MM.1S (cell line): Measurements from ENCODE around the gene DGKA.

ENCODE experiments used
- DNase-seq: peaks from one replicate; pipeline ENCODE4 v3.0.0-alpha.2; 2015
- H2AFZ ChIP-seq: fragments of 300-600 bp; sonication (generic); 2 replicates; pipeline ENCODE4 v1.6.0; 2016; ENCODE audit warnings: antibody characterized with exemption, low read length
- H3F3A ChIP-seq: fragments of 300-600 bp; sonication (generic); 2 replicates; pipeline ENCODE4 v1.6.1; 2016; ENCODE audit warnings: mild to moderate bottlenecking, antibody characterized with exemption, low read length, moderate library complexity, mixed read lengths; ENCODE audit not compliant: insufficient read depth
- H3K27ac ChIP-seq: fragments of 300-600 bp; sonication (generic); 2 replicates; pipeline ENCODE4 v1.5.1; 2016; ENCODE audit warnings: mild to moderate bottlenecking, low read length
- H3K27me3 ChIP-seq: fragments of 300-600 bp; sonication (generic); replicated peaks from 2 replicates; pipeline ENCODE4 v1.6.0; 2016; ENCODE audit warnings: low read length; ENCODE audit not compliant: insufficient read depth
- H3K36me3 ChIP-seq: fragments of 300-600 bp; sonication (generic); replicated peaks from 2 replicates; pipeline ENCODE4 v1.6.1; 2016; ENCODE audit warnings: mild to moderate bottlenecking, low read length, mixed read lengths; ENCODE audit not compliant: insufficient read depth
- H3K4me1 ChIP-seq: fragments of 300-600 bp; sonication (generic); 2 replicates; pipeline ENCODE4 v1.6.1; 2016; ENCODE audit warnings: low read length, mixed read lengths
- H3K4me2 ChIP-seq: fragments of 300-600 bp; sonication (generic); 2 replicates; pipeline ENCODE4 v1.6.0; 2016; ENCODE audit warnings: low read depth, low read length
- H3K4me3 ChIP-seq: fragments of 300-600 bp; sonication (generic); 2 replicates; pipeline ENCODE4 v1.5.1; 2016; ENCODE audit warnings: low read length, mixed read lengths
- H3K79me2 ChIP-seq: fragments of 300-600 bp; sonication (generic); 2 replicates; pipeline ENCODE4 v1.6.1; 2016; ENCODE audit warnings: mixed run types, low read length, mixed read lengths
- H3K9ac ChIP-seq: fragments of 300-600 bp; sonication (generic); 2 replicates; pipeline ENCODE4 v1.6.1; 2016; ENCODE audit warnings: low read length, mixed read lengths
- H3K9me2 ChIP-seq: fragments of 300-600 bp; sonication (generic); replicated peaks from 2 replicates; pipeline ENCODE4 v1.6.1; 2016; ENCODE audit warnings: mild to moderate bottlenecking, low read length, mixed read lengths; ENCODE audit not compliant: insufficient read depth
- H3K9me3 ChIP-seq: fragments of 300-600 bp; sonication (generic); replicated peaks from 2 replicates; pipeline ENCODE4 v1.6.1; 2016; ENCODE audit warnings: mild to moderate bottlenecking, low read length, mixed read lengths; ENCODE audit not compliant: insufficient read depth
- H4K20me1 ChIP-seq: fragments of 300-600 bp; sonication (generic); 2 replicates; pipeline ENCODE4 v1.6.1; 2016; ENCODE audit warnings: mild to moderate bottlenecking, low read length, moderate library complexity, mixed read lengths; ENCODE audit not compliant: insufficient read depth
- EZH2 ChIP-seq: fragments of 300-600 bp; sonication (generic); optimal IDR thresholded peaks from 2 replicates; pipeline ENCODE3; 2017; ENCODE audit warnings: low read depth, mild to moderate bottlenecking, antibody characterized with exemption, low read length, mixed read lengths
- EZH2phosphoT487 ChIP-seq: fragments of 300-600 bp; sonication (generic); IDR thresholded peaks from 2 replicates; pipeline ENCODE4 v1.6.1; 2018; ENCODE audit warnings: antibody characterized with exemption, low read length
- TF ChIP-seq, protein P1 (sequence below): fragments of 300-600 bp; sonication (generic); IDR thresholded peaks from 2 replicates; pipeline ENCODE4 v1.5.1; 2016; ENCODE audit warnings: antibody characterized with exemption, low read length, mixed read lengths

The DGKA gene

DNA sequence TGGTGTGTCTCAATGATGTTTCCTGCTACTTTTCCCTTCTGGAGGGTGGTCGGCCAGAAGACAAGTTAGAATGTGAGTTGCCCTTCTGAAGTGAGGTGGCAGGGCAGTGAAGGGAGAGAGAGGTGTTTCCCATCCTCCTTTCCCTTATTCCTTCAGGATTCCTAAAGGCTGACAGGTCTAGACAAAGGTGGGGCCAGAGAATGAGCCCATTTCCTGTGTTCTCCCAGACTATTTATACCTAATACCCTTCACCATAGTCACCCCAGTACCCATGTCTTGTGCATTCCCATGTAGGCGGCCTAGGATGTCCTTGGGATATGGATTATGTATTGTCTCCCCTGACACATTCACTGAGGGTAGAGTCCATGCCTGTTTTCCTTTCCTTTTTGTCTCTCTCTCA is 7.0 kb downstream of the DGKA start:
- Histone ChIP-seq H3K79me2 (no peaks in the 10 kb centered on the region), H3K4me2 (no peak overlapping the region), H3K4me3 (no peak overlapping the region), H3K36me3 (no peaks in the 10 kb centered on the region), H3K27me3 (0 out of 2 replicates have a peak, but pooled peaks cover 1% of the 10 kb centered on the region), H3F3A (no peaks in the 10 kb centered on the region), H3K9me2 (no peaks in the 10 kb centered on the region), H3K9me3 (no peaks in the 10 kb centered on the region), H3K9ac (no peak overlapping the region), H4K20me1 (no peaks in the 10 kb centered on the region), H3K27ac (no peak overlapping the region), H3K4me1 (peaks cover 3% of the 10 kb centered on the region; the same call in 1 of the 2 replicates), H2AFZ (no peak overlapping the region)
- no peak for DNase-seq
- TF ChIP-seq EZH2 (no peak), EZH2phosphoT487 (no peak)
- TF ChIP-seq, protein P1, sequence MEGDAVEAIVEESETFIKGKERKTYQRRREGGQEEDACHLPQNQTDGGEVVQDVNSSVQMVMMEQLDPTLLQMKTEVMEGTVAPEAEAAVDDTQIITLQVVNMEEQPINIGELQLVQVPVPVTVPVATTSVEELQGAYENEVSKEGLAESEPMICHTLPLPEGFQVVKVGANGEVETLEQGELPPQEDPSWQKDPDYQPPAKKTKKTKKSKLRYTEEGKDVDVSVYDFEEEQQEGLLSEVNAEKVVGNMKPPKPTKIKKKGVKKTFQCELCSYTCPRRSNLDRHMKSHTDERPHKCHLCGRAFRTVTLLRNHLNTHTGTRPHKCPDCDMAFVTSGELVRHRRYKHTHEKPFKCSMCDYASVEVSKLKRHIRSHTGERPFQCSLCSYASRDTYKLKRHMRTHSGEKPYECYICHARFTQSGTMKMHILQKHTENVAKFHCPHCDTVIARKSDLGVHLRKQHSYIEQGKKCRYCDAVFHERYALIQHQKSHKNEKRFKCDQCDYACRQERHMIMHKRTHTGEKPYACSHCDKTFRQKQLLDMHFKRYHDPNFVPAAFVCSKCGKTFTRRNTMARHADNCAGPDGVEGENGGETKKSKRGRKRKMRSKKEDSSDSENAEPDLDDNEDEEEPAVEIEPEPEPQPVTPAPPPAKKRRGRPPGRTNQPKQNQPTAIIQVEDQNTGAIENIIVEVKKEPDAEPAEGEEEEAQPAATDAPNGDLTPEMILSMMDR, result no peak

DNA sequence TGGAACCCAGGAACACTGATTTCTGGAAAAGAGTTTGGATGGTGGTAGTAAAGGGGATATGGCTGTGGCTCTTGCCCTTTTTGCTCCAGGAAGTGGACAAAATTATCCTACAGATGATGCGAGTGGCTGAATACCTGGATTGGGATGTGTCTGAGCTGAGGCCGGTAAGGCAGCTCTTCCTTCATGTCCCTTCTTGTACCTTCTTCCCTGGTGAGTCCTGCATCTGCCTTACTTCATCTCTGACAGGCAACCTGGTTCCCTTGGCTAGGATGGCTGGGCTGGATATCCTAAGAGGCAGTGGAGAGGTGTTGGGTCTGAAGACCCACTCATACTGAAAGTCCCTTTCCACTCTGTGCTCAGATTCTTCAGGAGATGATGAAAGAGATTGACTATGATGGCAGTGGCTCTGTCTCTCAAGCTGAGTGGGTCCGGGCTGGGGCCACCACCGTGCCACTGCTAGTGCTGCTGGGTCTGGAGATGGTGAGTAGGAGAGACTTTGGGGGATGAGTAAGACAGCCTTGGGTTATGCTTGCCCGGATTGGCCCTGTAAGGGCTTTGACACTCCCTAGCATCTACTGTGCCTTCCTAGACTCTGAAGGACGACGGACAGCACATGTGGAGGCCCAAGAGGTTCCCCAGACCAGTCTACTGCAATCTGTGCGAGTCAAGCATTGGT is 8.0 kb downstream of the DGKA start:
- Histone ChIP-seq H3K79me2 (no peaks in the 10 kb centered on the region), H3K27me3 (no peaks in the 10 kb centered on the region), H2AFZ (no peak overlapping the region), H3K9me2 (no peaks in the 10 kb centered on the region), H3K4me3 (no peak overlapping the region), H3K9me3 (no peaks in the 10 kb centered on the region), H3K27ac (no peak overlapping the region), H3K4me1 (peaks cover 3% of the 10 kb centered on the region; the same call in 1 of the 2 replicates), H3K36me3 (no peaks in the 10 kb centered on the region), H3F3A (no peaks in the 10 kb centered on the region), H3K9ac (no peak overlapping the region), H4K20me1 (no peaks in the 10 kb centered on the region), H3K4me2 (no peak overlapping the region)
- TF ChIP-seq EZH2phosphoT487, result no peak
- no peak for DNase-seq

DNA sequence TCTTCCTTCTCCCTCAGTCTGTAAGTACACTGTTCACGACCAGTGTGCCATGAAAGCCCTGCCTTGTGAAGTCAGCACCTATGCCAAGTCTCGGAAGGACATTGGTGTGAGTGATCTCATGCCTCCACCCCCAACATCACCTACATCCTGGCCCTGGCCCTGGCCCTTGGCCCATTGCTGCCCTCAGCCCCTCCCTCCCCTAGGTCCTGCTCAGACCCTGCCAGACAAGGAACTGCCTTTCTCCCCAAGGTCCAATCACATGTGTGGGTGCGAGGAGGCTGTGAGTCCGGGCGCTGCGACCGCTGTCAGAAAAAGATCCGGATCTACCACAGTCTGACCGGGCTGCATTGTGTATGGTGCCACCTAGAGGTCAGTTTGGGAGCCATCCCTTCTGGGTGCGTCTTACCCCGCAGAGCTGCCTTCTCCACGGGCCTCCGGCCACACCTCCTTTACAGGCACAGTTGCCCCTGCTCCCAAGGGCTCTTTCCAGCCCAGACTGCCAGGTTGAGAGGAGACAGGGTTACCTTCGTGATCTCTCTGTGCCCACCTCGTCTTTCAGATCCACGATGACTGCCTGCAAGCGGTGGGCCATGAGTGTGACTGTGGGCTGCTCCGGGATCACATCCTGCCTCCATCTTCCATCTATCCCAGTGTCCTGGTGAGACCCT is 9.2 kb downstream of the DGKA start:
- H3K27me3 ChIP-seq, result no peaks in the 10 kb centered on the region
- peaks cover 3% of the 10 kb centered on the region; the same call in 1 of the 2 replicates for H3K4me1 ChIP-seq
- H3K4me3 ChIP-seq, result peak overlapping the region; percentile 38
- no peak overlapping the region for H3K27ac ChIP-seq
- no peaks in the 10 kb centered on the region for H4K20me1 ChIP-seq
- peak; percentile 87 for DNase-seq
- TF ChIP-seq, protein P1, result peak; percentile 95
- TF ChIP-seq EZH2phosphoT487 (no peak), EZH2 (no peak)
- H3K9me3 ChIP-seq, result no peaks in the 10 kb centered on the region
- H3K79me2 ChIP-seq, result no peaks in the 10 kb centered on the region
- no peak overlapping the region for H3K9ac ChIP-seq
- H3K4me2 ChIP-seq, result peak overlapping the region; percentile 71
- no peaks in the 10 kb centered on the region for H3F3A ChIP-seq
- H2AFZ ChIP-seq, result peak overlapping the region; percentile 63
- no peaks in the 10 kb centered on the region for H3K36me3 ChIP-seq
- H3K9me2 ChIP-seq, result no peaks in the 10 kb centered on the region

DNA sequence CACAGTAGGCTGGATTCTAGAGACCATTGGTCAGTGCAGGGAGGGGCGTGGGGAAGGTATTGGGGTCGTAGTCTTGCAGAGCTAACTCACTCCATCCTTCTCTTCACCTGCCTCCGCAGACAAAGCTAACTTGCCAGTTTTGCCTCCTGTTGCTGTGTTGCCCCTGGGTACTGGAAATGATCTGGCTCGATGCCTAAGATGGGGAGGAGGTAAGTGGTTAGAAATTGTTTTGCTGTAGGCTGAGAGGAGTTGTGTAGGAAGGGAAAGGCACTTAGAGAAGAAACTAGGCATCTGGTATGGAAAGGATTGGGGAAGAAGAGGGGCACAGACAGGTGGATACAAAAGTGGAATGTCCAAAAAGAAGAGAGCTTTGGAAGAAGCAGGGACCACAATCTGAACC is 11.1 kb downstream of the DGKA start:
- Histone ChIP-seq H3K79me2 (no peaks in the 10 kb centered on the region), H3F3A (no peaks in the 10 kb centered on the region), H3K27ac (no peak overlapping the region), H3K36me3 (no peaks in the 10 kb centered on the region), H4K20me1 (no peaks in the 10 kb centered on the region), H3K4me2 (no peak overlapping the region), H3K27me3 (no peaks in the 10 kb centered on the region), H3K9ac (no peak overlapping the region), H3K9me2 (no peaks in the 10 kb centered on the region), H3K4me3 (no peak overlapping the region), H3K9me3 (no peaks in the 10 kb centered on the region), H2AFZ (no peak overlapping the region), H3K4me1 (peaks cover 3% of the 10 kb centered on the region; the same call in 1 of the 2 replicates)
- DNase-seq, result no peak
- TF ChIP-seq EZH2phosphoT487, result no peak
- TF ChIP-seq, protein P1, result no peak
- no peak for TF ChIP-seq EZH2
